Stimulated activated CD4-positive, alpha-beta T cell treated with anti-CD3 and anti-CD28 coated beads, Interleukin-12 subunit alpha, Interleukin-12 subunit beta, amount 100 ng/mL, for 4 hours (primary cell): Measurements from ENCODE around the gene ECI1.
A peak's percentile ranks its signal among the peaks of the same experiment; 100 is the strongest.
"Not testable (repeated sequence)": the region's sequence is repeated elsewhere in the genome, so short reads cannot be mapped to it uniquely, and the experiment has no call there.

ENCODE experiments used
- DNase-seq: peaks from one replicate; pipeline ENCODE4 v3.0.0-alpha.2; 2020

ECI1 gene

GRCh38 chr16:2278956-2279800, 27.8 kb upstream of the ECI1 start:
- DNase-seq, result no peak

- no peak for DNase-seq
Measured at GRCh38 chr16:2278272-2278608, 26.9 kb upstream of the ECI1 start.

GRCh38 chr16:2277466-2278271, 26.3 kb upstream of the ECI1 start:
- no peak for DNase-seq

DNA sequence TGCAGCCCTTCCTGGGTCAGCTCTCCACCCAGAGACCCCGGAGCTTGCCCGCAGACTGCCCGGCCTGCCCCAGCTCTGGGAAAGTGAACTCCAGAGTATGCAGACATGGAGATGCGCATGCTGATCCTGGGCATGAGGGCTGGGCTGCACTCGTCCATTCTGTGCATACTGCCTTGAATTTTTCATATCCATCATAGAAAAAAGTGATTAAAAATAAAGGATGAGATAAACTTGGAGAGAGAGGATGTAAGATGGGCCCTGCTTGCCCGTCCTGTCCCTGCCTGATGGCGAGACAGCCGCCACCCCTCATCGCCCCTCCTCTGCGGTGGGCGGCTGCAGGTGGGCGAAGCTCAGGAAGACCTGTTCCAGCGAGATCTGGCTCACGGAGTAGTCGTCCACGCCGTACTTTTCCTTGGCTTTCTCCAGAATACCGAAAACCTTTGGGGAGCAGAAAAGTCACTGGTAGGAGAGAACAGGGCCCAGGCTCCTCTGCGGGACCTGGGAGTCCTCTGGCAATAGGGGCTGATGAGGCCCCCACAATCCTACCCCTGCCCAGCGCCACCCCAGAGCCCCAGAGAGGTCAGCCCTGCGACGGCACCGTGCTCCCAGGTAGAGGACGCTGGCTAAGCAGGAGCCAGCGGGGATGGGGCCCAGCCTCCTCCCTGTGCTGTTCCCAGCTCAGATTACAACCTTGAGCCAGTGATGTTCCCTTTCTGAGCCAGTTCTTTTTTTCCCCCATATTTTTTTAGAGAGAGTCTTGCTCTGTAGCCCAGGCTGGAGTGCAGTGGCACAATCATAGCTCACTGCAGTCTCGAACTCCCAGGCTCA, 25.2 kb upstream of the ECI1 start:
- no peak for DNase-seq

- DNase-seq, result no peak
Measured at GRCh38 chr16:2275476-2276367, 24.3 kb upstream of the ECI1 start.

GRCh38 chr16:2273931-2274330, 22.5 kb upstream of the ECI1 start:
- no peak for DNase-seq

GRCh38 chr16:2273484-2273883, 22.1 kb upstream of the ECI1 start:
- no peak for DNase-seq

DNA sequence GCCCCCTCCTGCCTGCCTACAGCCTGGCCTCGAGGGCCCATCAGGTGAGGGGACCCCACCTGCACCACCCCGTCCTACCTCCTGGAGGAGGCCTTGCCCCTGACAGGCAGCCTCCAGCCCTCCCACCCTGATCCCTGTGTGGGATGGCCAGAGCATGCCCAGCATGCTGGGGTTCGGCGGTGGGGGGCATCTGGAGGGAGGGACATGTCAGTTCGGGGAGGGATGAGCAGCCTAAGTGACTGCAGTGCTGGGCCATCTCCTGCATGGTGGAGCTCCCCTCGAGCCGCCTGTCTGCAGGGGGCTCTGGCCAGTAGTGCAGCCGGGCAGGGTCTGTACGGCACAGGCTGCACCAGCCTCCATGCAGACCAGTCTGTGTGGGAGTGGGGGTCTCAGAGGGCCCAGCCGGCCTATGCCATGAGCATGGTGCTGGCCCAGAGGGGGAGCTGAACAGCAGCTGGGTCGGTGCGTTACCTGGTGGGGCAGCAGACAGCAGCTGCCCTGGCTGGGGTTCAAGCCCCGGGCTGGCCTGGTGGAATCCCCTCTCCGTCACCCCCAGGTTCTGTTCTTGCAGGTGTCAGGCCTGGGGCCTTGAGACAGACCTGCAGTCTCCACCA, 20.6 kb upstream of the ECI1 start:
- DNase-seq, result no peak

- DNase-seq, result no peak
Measured at GRCh38 chr16:2270588-2271470, 19.4 kb upstream of the ECI1 start.

- DNase-seq, result no peak
Measured at GRCh38 chr16:2270070-2270462, 18.7 kb upstream of the ECI1 start.

DNA sequence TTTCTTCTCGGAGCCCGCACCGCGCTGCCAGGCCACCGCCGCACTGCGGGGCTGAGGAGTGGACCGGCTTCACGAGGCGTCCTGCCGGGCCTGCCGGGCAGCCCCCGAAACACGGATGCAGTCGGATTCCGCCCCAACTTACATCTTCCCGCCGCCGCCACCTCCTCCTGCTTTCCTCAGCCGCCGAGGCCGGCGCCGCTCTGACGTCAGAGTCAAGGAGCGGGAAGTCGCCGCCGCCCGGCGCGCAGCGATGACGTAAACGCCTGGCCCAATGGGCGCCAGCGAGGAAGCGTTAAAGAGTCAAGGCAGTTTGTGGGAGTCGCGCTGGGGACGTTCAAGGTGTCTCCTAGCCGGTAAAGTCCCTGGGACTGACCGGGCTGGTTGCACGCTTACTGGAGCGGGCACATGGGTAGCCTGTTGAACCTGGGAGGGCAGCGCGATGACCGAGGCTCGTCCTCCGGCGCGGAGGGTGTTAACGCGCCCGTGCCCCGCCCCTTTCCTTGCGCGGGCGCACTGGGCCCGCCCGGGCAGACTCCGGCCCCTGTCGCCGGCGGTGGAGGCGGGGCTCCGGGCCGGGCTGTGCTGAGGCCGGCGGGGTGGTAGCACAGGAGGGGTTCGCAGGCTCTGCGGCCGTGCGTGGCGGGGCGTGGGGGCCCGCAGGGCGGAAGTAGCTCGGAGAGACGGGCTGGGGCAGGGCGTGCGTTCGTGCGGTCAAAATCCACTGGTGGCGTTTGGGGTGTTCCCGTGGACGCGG, 16.7 kb upstream of the ECI1 start, which contains the start of gene RNPS1:
RNPS1 (minus strand) TSS at position 214 of the 754 bp plus-strand sequence. CDS start 3,483 bp downstream, outside the sequence.
- peak; percentile 96 for DNase-seq

- DNase-seq, result not testable (repeated sequence)
Measured at GRCh38 chr16:2267505-2267912, 16.1 kb upstream of the ECI1 start.

- not testable (repeated sequence) for DNase-seq
Measured at GRCh38 chr16:2266887-2267286, 15.5 kb upstream of the ECI1 start.

DNA sequence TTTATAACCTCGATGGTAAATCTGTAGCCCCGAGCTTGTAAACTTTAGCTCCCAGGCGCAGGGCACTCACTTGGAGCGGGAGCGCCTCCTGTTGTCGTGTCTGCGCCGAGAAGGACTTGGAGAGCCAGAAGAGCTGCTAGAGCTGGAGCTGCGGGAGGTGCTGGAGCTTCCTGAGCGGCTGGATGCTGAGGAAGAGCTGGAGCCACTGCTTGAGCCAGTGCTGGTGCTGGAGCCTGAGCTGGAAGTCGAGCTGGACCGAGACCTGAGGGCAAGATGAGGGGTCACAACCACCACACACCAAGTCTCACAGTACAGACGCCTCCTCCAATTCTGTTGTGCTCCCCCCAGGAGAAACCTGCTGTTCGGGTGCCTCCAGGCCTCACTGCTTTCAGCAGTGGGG, 11.6 kb upstream of the ECI1 start:
- not testable (repeated sequence) for DNase-seq

GRCh38 chr16:2260250-2260649, 8.9 kb upstream of the ECI1 start:
- no peak for DNase-seq

- DNase-seq, result not testable (repeated sequence)
Measured at GRCh38 chr16:2258530-2258929, 7.1 kb upstream of the ECI1 start.

- DNase-seq, result no peak
Measured at GRCh38 chr16:2257726-2258125, 6.3 kb upstream of the ECI1 start.

GRCh38 chr16:2256531-2257140, 5.2 kb upstream of the ECI1 start:
- no peak for DNase-seq

DNA sequence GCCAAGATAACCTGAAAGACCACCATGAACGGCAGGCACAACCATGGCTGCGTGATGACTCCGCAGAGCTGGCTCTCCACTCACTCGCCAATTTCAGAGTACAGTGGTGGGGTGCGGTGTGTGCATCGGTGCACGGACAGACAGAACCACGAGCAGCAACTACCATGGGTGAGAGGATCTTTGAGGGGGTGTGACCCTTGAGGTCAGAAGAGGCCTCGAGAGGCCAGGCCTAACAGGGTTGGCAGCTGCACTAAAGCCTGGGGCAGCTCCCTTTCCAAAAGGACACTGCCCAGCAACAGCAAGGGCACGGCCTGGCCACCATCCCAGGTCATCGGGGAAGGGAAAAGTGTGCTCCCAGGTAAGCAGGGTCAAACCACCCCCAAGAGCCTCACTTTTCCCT, 1.9 kb upstream of the ECI1 start:
- no peak for DNase-seq

- no peak for DNase-seq
Measured at GRCh38 chr16:2252806-2253148, 1.4 kb upstream of the ECI1 start.
